ENCODE data around the gene S100PBP.

S100PBP gene

GRCh38 chr1:32877211-32878110, 60.0 kb downstream of the S100PBP start:
- no peak for TF ChIP-seq NFIC (IDR thresholded peaks at IDR 0.05)
- no peak for TF ChIP-seq YY1 (IDR thresholded peaks at IDR 0.05; ENCODE audit: low read depth)
- TF ChIP-seq TAF1 (IDR thresholded peaks at IDR 0.05; ENCODE audit: low read depth) = no peak
- no peak for TF ChIP-seq RAD21 (IDR thresholded peaks at IDR 0.05; ENCODE audit: low read depth)
- no peak for TF ChIP-seq TCF12 (IDR thresholded peaks at IDR 0.05; ENCODE audit: low read depth)
- TF ChIP-seq MAX (IDR thresholded peaks at IDR 0.05) = no peak
- TF ChIP-seq FOXM1 (IDR thresholded peaks at IDR 0.05; ENCODE audit: borderline replicate concordance, low read depth) = no peak
- no peak for TF ChIP-seq EP300 (IDR thresholded peaks at IDR 0.05; ENCODE audit: borderline replicate concordance)
- TF ChIP-seq ZBTB7A (IDR thresholded peaks at IDR 0.05; ENCODE audit: low read depth) = no peak
- no peak for TF ChIP-seq USF1 (IDR thresholded peaks at IDR 0.05)
- no peak for TF ChIP-seq EGR1 (IDR thresholded peaks at IDR 0.05)
- TF ChIP-seq REST (IDR thresholded peaks at IDR 0.05; ENCODE audit: low read depth) = no peak
- no peak for TF ChIP-seq CEBPB (IDR thresholded peaks at IDR 0.05)
- TF ChIP-seq CREB1 (IDR thresholded peaks at IDR 0.05; ENCODE audit: low read depth) = no peak

GRCh38 chr1:32878183-32878582, 60.7 kb downstream of the S100PBP start:
- no peak for TF ChIP-seq MAX (IDR thresholded peaks at IDR 0.05)
- TF ChIP-seq CEBPB (IDR thresholded peaks at IDR 0.05) = peak; percentile 46; the same call in 1 of the 2 replicates
- TF ChIP-seq TEAD4 (IDR thresholded peaks at IDR 0.05) = 0 out of 2 replicates have a peak, but pooled peaks have one; percentile 13
- no peak for TF ChIP-seq FOXM1 (IDR thresholded peaks at IDR 0.05; ENCODE audit: borderline replicate concordance, low read depth)
- TF ChIP-seq RAD21 (IDR thresholded peaks at IDR 0.05; ENCODE audit: low read depth) = no peak

- TF ChIP-seq USF1 (IDR thresholded peaks at IDR 0.05) (no peak), REST (IDR thresholded peaks at IDR 0.05; ENCODE audit: low read depth) (no peak), FOXM1 (IDR thresholded peaks at IDR 0.05; ENCODE audit: borderline replicate concordance, low read depth) (no peak), RAD21 (IDR thresholded peaks at IDR 0.05; ENCODE audit: low read depth) (no peak), CREB1 (IDR thresholded peaks at IDR 0.05; ENCODE audit: low read depth) (no peak), ZBTB7A (IDR thresholded peaks at IDR 0.05; ENCODE audit: low read depth) (no peak), MAX (IDR thresholded peaks at IDR 0.05) (no peak), EP300 (IDR thresholded peaks at IDR 0.05; ENCODE audit: borderline replicate concordance) (no peak), YY1 (IDR thresholded peaks at IDR 0.05; ENCODE audit: low read depth) (no peak), EGR1 (IDR thresholded peaks at IDR 0.05) (no peak), TEAD4 (IDR thresholded peaks at IDR 0.05) (no peak), TCF12 (IDR thresholded peaks at IDR 0.05; ENCODE audit: low read depth) (no peak), CEBPB (IDR thresholded peaks at IDR 0.05) (no peak), NFIC (IDR thresholded peaks at IDR 0.05) (no peak), TAF1 (IDR thresholded peaks at IDR 0.05; ENCODE audit: low read depth) (no peak)
Measured at GRCh38 chr1:32878637-32879041, 61.2 kb downstream of the S100PBP start.

GRCh38 chr1:32881291-32881690, 63.8 kb downstream of the S100PBP start:
- TF ChIP-seq NFIC (IDR thresholded peaks at IDR 0.05) (peak; percentile 32; the same call in 1 of the 2 replicates), EP300 (IDR thresholded peaks at IDR 0.05; ENCODE audit: borderline replicate concordance) (no peak), REST (IDR thresholded peaks at IDR 0.05; ENCODE audit: low read depth) (no peak)

Measured in Ishikawa (cell line).